IPS-18c (cell line): ENCODE results near the gene MAST3.
"Not testable (repeated sequence)": the region's sequence is repeated elsewhere in the genome, so short reads cannot be mapped to it uniquely, and the experiment has no call there.

ENCODE experiments used
- H3K4me3 ChIP-seq: 2 replicates; pipeline ENCODE4 v1.7.0; 2013; ENCODE audit warnings: low read depth, mild to moderate bottlenecking, low read length, moderate library complexity; ENCODE audit not compliant: insufficient read depth
- H3K9me3 ChIP-seq: one replicate; pipeline ENCODE4 v1.6.1; 2013; ENCODE audit warnings: mild to moderate bottlenecking, low read length, moderate library complexity; ENCODE audit not compliant: control insufficient read depth, insufficient read depth

Gene MAST3

GRCh38 chr19:18074192-18074591 is 23.4 kb upstream of the MAST3 start:
- Histone ChIP-seq H3K9me3 (no peaks in the 10 kb centered on the region), H3K4me3 (no peak overlapping the region)

GRCh38 chr19:18083929-18084684 is 13.5 kb upstream of the MAST3 start:
- H3K4me3 ChIP-seq, result no peak overlapping the region

GRCh38 chr19:18085702-18086457 is 11.7 kb upstream of the MAST3 start:
- H3K4me3 ChIP-seq, result no peak overlapping the region
- H3K9me3 ChIP-seq, result no peaks in the 10 kb centered on the region

More at GRCh38 chr19:18083929-18084684, 13.5 kb upstream of the MAST3 start:
- no peaks in the 10 kb centered on the region for H3K9me3 ChIP-seq

GRCh38 chr19:18086590-18087138 is 10.9 kb upstream of the MAST3 start, which contains the start of gene IL12RB1:
TSS of gene IL12RB1 (minus strand) at chr19:18086934. CDS start at chr19:18086823, 111 bp downstream.
- Histone ChIP-seq H3K9me3 (no peaks in the 10 kb centered on the region), H3K4me3 (no peak within 1 kb of the TSS)

- H3K4me3 ChIP-seq, H3K9me3 ChIP-seq: not testable (repeated sequence)
These were observed 8.5 kb upstream of the MAST3 start for GRCh38 chr19:18089096-18089541.

- no peak overlapping the region for H3K4me3 ChIP-seq
- no peaks in the 10 kb centered on the region for H3K9me3 ChIP-seq
These were observed 7.9 kb upstream of the MAST3 start for GRCh38 chr19:18089726-18090125.

GRCh38 chr19:18090545-18091216 is 6.9 kb upstream of the MAST3 start:
- H3K9me3 ChIP-seq, result no peaks in the 10 kb centered on the region
- H3K4me3 ChIP-seq, result no peak overlapping the region

- Histone ChIP-seq H3K4me3 (no peak overlapping the region), H3K9me3 (no peaks in the 10 kb centered on the region)
These were observed 6.4 kb upstream of the MAST3 start for GRCh38 chr19:18091217-18091608.

- Histone ChIP-seq H3K9me3 (no peaks in the 10 kb centered on the region), H3K4me3 (no peak overlapping the region)
These were observed 4.0 kb upstream of the MAST3 start for GRCh38 chr19:18093439-18094161.

- H3K9me3 ChIP-seq, result no peaks in the 10 kb centered on the region
- H3K4me3 ChIP-seq, result no peak overlapping the region
These were observed 1.3 kb upstream of the MAST3 start for GRCh38 chr19:18096258-18096657.

GRCh38 chr19:18097993-18098890 is 664 bp downstream of the MAST3 start:
- peak overlapping the region; percentile 58 for H3K4me3 ChIP-seq

GRCh38 chr19:18098891-18099622 is 1.5 kb downstream of the MAST3 start:
- H3K9me3 ChIP-seq, result no peaks in the 10 kb centered on the region
- H3K4me3 ChIP-seq, result peak overlapping the region; percentile 16; the same call in 1 of the 2 replicates

More at GRCh38 chr19:18097993-18098890, 664 bp downstream of the MAST3 start:
- H3K9me3 ChIP-seq, result no peaks in the 10 kb centered on the region

- no peak overlapping the region for H3K4me3 ChIP-seq
- H3K9me3 ChIP-seq, result no peaks in the 10 kb centered on the region
These were observed 2.0 kb downstream of the MAST3 start for GRCh38 chr19:18099623-18099995.

GRCh38 chr19:18100710-18101109 is 3.1 kb downstream of the MAST3 start:
- Histone ChIP-seq H3K9me3 (no peaks in the 10 kb centered on the region), H3K4me3 (no peak overlapping the region)

- no peaks in the 10 kb centered on the region for H3K9me3 ChIP-seq
- no peak overlapping the region for H3K4me3 ChIP-seq
These were observed 3.7 kb downstream of the MAST3 start for GRCh38 chr19:18101268-18101667.
